Mucosa of rectum (tissue), 2 donors: ENCODE results near the gene MYL10.

Experiments used
- H3K27ac ChIP-seq, 2 donors: one replicate each; pipeline ENCODE4 v1.7.0; 2013; ENCODE audit warnings: inconsistent platforms in 2 of 2, low read depth in 2 of 2, low read length in 2 of 2
- H3K27me3 ChIP-seq, 2 donors: one replicate each; pipeline ENCODE4 v1.7.0; 2013; ENCODE audit warnings: low read length in 2 of 2; ENCODE audit not compliant: control insufficient read depth in 2 of 2, insufficient read depth in 2 of 2
- H3K36me3 ChIP-seq, 2 donors: one replicate each; pipeline ENCODE4 v1.7.0; 2013; ENCODE audit warnings: low read length in 2 of 2; ENCODE audit not compliant: control insufficient read depth in 2 of 2, insufficient read depth in 2 of 2
- H3K4me1 ChIP-seq, 2 donors: one replicate each; pipeline ENCODE4 v1.7.0; 2013; ENCODE audit warnings: low read length in 2 of 2, mild to moderate bottlenecking in 1 of 2; ENCODE audit not compliant: control insufficient read depth in 2 of 2, insufficient read depth in 2 of 2
- H3K4me3 ChIP-seq, 2 donors: one replicate each; pipeline ENCODE4 v1.7.0; 2013; ENCODE audit warnings: low read length in 2 of 2
- H3K9ac ChIP-seq, 2 donors: one replicate each; pipeline ENCODE4 v1.7.0; 2013; ENCODE audit warnings: low read length in 2 of 2, low read depth in 1 of 2, mild to moderate bottlenecking in 1 of 2
- H3K9me3 ChIP-seq, 2 donors: one replicate each; pipeline ENCODE4 v1.7.0; 2013; ENCODE audit warnings: low read length in 2 of 2; ENCODE audit not compliant: control insufficient read depth in 2 of 2
- donor health status: healthy.
- donor health status: Normal muscosa, but diverticular disease.

Gene MYL10

DNA sequence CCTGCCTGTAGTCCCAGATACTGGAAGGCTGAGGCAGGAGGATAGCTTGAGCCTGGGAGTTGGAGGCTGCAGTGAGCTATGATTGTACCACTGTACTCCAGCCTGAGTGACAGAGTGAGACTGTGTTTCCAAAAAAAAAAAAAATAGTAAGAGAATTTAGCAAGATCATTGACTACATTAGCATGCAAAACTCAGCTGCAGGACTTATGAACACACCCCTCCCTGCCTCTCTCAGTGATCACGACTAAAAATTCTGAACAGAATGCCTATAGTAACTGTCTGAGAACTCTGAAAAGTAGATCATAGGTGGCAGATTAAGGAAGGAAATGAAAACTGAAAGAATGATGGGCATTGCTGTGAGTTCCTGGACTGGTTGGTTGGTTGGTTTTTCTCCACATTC is 50.5 kb downstream of the MYL10 start:
- Histone ChIP-seq H3K27me3 (no peaks in the 10 kb centered on the region), H3K36me3 (no peaks in the 10 kb centered on the region), H3K27ac (no peak overlapping the region), H3K9ac (no peak overlapping the region), H3K9me3 (no peaks in the 10 kb centered on the region), H3K4me1 (peaks cover 6 to 8% of the 10 kb centered on the region in 2 donors), H3K4me3 (no peak overlapping the region)

DNA sequence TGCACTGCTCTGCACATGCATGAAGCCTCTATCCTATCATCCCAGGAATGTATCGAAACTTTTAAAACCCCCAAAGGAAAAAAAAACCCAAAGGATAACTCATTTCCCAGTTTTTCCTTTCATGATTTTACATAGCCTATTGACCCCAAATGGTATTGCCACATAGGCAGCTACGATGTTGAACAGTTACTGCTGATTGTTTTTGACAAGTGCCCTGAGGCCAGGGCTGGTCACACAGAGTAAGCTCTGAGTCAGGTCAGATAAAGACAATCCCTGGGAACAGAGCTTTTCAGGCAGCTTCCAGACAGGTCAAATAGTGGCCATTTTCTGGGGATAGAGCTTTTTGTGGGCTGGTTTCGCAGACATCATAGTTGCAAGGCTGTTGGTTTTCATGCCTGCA is 52.1 kb downstream of the MYL10 start:
- H3K9ac ChIP-seq: no peak overlapping the region
- H3K4me1 ChIP-seq: peaks cover 6 to 8% of the 10 kb centered on the region in 2 donors
- H3K36me3 ChIP-seq: no peaks in the 10 kb centered on the region
- no peak overlapping the region for H3K27ac ChIP-seq
- no peaks in the 10 kb centered on the region for H3K27me3 ChIP-seq
- H3K4me3 ChIP-seq: no peak overlapping the region
- H3K9me3 ChIP-seq: no peaks in the 10 kb centered on the region

DNA sequence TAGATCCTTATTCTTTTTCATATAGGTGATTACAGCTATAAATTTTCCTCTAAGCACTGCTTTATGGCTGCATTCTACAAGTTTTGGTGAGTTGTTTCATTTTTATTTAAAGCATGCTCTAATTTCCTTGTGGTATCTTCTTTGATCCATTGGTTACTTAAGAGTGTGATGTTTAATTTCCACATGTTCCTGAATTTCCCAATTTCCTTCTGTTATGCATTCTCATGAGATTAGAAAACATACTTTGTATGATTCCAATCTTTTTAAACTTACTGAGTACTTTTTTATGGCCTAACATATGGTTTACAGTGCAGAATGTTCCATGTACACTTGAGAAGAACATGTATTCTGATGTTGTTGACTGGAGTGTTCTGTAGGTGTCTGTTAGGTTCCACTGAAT is 53.4 kb downstream of the MYL10 start:
- no peak overlapping the region for H3K27ac ChIP-seq
- no peaks in the 10 kb centered on the region for H3K9me3 ChIP-seq
- H3K36me3 ChIP-seq: no peaks in the 10 kb centered on the region
- H3K4me3 ChIP-seq: no peak overlapping the region
- H3K27me3 ChIP-seq: no peaks in the 10 kb centered on the region
- H3K4me1 ChIP-seq: peaks cover 6 to 8% of the 10 kb centered on the region in 2 donors
- H3K9ac ChIP-seq: no peak overlapping the region

DNA sequence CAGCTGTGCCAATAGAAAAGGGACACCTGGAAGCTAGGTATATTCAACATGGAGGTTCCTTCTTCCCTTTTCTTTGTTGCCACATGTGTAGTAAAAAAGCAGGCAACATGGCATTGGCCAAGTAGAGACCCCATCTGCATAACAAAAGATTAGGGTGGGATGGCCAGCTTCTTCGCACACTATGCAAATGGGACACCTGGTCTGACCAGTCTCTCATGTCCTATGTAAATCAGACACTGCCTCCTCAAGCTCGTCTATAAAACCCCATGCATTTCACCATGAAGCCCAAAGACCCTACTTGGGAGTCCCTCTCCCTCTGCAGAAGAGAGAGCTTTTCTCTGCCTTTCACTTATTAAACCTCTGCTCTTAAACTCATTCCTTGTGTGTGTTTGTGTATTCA is 53.9 kb downstream of the MYL10 start:
- no peak overlapping the region for H3K4me3 ChIP-seq
- H3K4me1 ChIP-seq: peaks cover 6 to 8% of the 10 kb centered on the region in 2 donors
- H3K27ac ChIP-seq: no peak overlapping the region

DNA sequence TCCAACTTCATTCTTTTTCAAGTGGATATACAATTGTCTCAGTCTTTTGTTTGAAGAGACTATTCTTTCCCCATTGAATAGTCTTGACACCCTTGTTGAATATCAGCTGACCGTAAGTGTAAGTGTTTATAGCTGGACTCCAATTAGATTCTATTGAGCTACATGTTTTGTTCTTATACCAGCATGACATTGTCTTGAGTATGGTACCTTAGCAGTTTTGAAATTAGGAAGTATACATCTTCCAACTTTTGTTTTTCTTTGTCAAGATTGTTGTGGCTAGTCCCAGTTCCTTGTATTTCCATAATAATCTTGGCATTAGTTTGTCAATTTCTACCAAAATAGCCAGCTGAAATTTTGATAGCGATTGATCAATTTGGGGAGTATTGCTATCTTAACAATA is 56.9 kb downstream of the MYL10 start:
- H3K9ac ChIP-seq: no peak overlapping the region
- no peak overlapping the region for H3K4me3 ChIP-seq
- H3K27me3 ChIP-seq: peaks cover 0 to 2% of the 10 kb centered on the region in 2 donors
- H3K9me3 ChIP-seq: no peaks in the 10 kb centered on the region
- peaks cover 6 to 8% of the 10 kb centered on the region in 2 donors for H3K4me1 ChIP-seq
- no peaks in the 10 kb centered on the region for H3K36me3 ChIP-seq
- no peak overlapping the region for H3K27ac ChIP-seq

More for the DNA sequence above, 53.9 kb downstream of the MYL10 start:
- no peaks in the 10 kb centered on the region for H3K27me3 ChIP-seq
- no peaks in the 10 kb centered on the region for H3K9me3 ChIP-seq
- H3K9ac ChIP-seq: no peak overlapping the region
- H3K36me3 ChIP-seq: no peaks in the 10 kb centered on the region

DNA sequence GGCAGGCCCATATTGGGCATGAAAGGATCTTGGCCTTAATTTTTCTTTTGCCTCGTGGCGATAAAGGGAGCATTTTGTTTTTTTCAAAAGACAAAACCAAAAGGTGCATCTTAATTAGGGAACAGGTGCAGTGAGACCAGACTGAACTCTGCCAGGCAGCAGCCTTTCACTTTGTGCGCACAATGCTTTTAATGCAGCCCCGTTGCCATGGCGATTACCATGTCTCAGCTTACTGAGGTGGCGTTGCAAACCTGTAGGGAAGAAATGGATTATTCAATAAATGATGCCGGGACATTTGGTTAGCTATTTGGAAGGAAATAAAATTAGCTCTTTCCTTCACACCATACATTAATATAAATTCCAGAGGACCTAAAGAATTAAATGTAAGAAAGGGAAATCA is 61.9 kb downstream of the MYL10 start:
- Histone ChIP-seq H3K4me1 (peaks cover 0 to 2% of the 10 kb centered on the region in 2 donors), H3K27me3 (peaks cover 0 to 2% of the 10 kb centered on the region in 2 donors), H3K4me3 (no peak overlapping the region), H3K9ac (no peak overlapping the region), H3K36me3 (no peaks in the 10 kb centered on the region), H3K27ac (no peak overlapping the region), H3K9me3 (no peaks in the 10 kb centered on the region)

DNA sequence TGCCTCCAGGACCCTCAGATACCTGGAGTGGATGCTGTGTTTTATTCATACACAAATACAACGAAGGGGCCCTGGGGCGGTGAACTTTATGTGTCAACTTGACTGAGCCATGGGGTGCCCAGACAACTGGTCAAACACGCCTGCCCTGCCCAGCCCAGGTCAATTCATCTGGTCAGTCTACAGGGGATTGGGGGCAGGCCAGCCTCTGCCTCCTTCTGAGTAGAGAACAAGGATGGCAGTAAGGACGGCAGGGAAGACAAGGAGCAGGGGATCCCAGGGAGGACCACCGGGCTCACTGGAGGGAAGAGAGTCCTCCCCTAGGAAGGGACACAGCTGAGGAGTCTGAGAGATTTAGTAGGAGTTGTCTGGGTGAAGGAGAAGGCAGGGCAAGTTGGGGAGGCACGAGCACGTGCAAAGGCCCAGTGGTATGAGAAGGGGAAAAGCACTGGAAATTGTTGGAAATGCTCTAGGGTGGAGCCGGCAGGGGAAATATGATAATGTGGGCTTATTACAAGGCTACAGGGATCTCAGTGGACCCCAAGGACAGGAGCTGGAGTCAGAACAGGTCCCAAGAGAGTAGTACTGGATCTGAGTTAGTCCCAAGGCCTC is 63.4 kb downstream of the MYL10 start:
- H3K4me1 ChIP-seq: peaks cover 0 to 2% of the 10 kb centered on the region in 2 donors
- peaks cover 0 to 2% of the 10 kb centered on the region in 2 donors for H3K27me3 ChIP-seq
- H3K4me3 ChIP-seq: no peak overlapping the region

DNA sequence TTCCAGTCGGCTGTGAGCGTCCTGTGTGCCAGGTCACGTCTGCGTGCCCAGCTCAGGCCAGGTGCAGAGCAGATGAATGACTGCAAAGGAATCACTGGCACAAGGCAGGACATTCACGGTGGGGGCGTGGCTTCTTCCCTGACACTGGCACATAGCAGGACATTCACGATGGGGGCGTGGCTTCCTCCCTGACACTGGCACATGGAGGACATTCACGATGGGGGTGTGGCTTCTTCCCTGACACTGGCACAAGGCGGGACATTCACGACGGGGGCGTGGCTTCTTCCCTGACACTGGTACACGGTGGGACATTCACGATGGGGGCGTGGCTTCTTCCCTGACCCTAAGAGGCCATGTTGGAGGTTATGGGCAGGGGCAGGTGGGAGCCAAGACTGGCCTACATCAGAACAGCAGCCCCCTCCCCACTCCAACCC is 64.3 kb downstream of the MYL10 start:
- peaks cover 0 to 2% of the 10 kb centered on the region in 2 donors for H3K27me3 ChIP-seq
- peaks cover 0 to 2% of the 10 kb centered on the region in 2 donors for H3K4me1 ChIP-seq
- no peak overlapping the region for H3K27ac ChIP-seq
- H3K4me3 ChIP-seq: no peak overlapping the region
- H3K9ac ChIP-seq: no peak overlapping the region
- H3K9me3 ChIP-seq: no peaks in the 10 kb centered on the region
- no peaks in the 10 kb centered on the region for H3K36me3 ChIP-seq

More for the DNA sequence above, 63.4 kb downstream of the MYL10 start:
- no peak overlapping the region for H3K27ac ChIP-seq
- no peak overlapping the region for H3K9ac ChIP-seq
- no peaks in the 10 kb centered on the region for H3K9me3 ChIP-seq
- H3K36me3 ChIP-seq: no peaks in the 10 kb centered on the region

DNA sequence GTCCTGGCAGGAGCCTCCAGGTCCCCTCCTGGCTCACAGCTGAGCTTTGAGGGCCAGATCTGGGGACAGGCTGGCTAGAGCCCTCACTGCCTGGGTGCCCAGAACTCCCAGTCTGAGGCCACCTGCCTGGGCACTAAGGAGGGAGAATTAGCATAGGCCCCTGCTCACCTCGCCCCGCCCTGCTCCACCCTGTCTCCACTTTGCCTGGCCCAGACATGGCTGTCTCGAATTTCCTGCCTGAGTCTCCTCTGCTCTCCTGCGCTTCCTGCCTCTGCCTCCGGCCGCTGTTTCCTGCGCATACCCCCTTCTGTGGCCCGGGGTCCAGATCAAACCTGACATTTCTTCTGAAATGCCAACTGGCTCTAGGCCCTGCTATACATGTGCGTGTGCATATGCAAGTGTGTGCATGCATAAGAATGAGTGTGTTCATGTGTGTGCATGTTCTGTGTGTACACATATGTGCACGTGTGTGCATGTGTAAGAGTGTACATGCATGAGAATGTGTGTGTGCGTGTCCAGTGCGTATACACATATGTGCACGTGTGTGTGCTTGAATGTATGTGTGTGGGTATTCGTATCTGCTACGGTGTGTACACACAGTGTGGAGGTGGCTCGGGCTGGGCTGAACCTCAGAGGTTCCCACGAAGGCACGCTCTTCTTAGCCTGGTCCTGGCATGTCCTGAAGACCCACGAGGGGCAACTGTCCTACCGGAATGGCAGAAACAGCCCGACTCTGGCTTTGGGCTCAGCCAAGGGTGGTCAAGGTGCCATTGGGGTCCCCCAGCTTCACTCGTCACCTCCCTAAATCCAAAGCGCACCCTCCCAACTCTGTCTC is 64.9 kb downstream of the MYL10 start:
- H3K4me3 ChIP-seq: no peak overlapping the region
- H3K4me1 ChIP-seq: peaks cover 0 to 2% of the 10 kb centered on the region in 2 donors
- H3K9me3 ChIP-seq: no peaks in the 10 kb centered on the region
- no peak overlapping the region for H3K9ac ChIP-seq
- no peak overlapping the region for H3K27ac ChIP-seq
- no peaks in the 10 kb centered on the region for H3K36me3 ChIP-seq
- H3K27me3 ChIP-seq: peaks cover 0 to 2% of the 10 kb centered on the region in 2 donors
